GM19438 (cell line): ENCODE data around the gene LMCD1.

Source experiments
- ATAC-seq: cut with Tn5 transposase; IDR thresholded peaks from one replicate; pipeline ENCODE4 v1.9.1; 2021; ENCODE audit warnings: low read depth; ENCODE audit not compliant: unreplicated experiment

The LMCD1 gene, protein sequence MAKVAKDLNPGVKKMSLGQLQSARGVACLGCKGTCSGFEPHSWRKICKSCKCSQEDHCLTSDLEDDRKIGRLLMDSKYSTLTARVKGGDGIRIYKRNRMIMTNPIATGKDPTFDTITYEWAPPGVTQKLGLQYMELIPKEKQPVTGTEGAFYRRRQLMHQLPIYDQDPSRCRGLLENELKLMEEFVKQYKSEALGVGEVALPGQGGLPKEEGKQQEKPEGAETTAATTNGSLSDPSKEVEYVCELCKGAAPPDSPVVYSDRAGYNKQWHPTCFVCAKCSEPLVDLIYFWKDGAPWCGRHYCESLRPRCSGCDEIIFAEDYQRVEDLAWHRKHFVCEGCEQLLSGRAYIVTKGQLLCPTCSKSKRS

DNA sequence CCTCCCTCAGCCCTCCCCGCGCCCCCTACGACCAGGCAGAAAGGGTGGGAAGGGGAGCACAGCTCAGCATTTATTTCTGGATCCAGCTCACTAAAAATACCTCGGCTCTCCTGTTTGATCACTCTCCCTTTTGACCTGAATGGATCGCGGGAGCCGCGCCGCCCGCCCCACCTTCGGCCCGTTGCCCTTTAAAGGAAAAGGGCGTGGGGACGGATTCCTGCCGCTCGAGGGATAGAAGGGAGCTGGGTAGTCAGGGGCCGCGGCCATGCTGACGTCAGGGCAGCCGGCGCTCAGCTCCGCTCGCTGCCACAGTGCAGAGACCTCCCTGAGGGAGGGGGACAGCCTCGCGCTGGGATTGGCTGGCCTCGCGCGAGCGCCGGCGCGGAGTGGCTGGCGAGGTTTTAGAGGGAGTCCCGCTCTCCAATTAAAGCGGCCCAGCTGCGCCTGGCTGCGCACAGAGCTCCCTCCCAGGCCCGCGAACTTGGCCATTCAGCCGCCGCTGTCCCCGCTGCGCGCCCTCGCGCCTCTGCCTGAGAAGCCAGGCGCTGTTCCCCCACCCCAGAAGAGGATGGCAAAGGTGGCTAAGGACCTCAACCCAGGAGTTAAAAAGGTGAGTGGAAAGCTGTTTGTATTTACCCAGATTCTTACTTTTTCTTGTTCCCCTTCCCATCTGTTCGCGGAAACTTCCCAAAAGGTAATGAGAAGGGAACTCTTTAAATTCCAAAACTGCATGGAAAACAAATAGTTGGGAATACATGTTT, at the start of gene LMCD1:
Gene LMCD1, plus strand, starts transcription at position 453 of the 761 bp plus-strand sequence. Its CDS starts 116 bp downstream, at position 569.
- peak; percentile 93 for ATAC-seq

DNA sequence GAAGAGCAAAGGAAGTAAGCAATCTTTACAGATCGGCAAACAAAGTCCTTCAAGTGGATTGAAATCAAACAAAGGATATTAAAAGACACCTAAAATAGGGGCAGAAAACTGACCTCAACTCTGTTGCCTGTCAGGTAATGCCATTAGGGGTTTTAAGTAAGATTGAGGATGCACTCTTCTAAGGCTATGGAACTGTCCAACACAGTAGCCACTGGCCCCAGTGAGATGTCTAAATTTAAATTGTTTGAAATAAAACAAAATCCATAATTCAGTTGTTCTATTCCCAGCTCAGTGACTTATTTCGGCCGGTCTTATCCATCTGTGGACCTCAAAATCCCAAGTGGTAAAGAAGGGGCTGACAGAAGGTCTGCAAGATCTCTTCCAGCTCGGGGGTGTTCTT, 49.5 kb upstream of the LMCD1 start:
- ATAC-seq: no peak

DNA sequence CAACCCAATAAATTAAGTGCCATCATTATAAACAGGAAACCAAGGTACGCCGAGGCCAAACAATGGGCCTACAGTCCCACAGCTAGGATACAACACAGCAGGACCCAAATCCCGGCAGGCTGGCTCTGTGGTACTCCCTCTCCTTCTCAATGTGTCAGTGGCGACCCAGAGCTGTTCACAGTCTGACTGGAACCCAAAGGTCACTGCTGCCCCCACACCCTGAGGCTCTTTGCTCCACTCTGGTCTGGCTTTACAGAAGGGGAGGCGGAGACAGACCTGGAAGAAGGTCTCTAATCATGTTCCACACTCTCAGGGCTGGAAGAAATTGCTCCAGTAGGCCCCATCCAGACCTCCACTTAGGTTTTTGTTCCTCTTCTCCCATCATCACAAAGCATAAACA, 48.5 kb upstream of the LMCD1 start:
- no peak for ATAC-seq

DNA sequence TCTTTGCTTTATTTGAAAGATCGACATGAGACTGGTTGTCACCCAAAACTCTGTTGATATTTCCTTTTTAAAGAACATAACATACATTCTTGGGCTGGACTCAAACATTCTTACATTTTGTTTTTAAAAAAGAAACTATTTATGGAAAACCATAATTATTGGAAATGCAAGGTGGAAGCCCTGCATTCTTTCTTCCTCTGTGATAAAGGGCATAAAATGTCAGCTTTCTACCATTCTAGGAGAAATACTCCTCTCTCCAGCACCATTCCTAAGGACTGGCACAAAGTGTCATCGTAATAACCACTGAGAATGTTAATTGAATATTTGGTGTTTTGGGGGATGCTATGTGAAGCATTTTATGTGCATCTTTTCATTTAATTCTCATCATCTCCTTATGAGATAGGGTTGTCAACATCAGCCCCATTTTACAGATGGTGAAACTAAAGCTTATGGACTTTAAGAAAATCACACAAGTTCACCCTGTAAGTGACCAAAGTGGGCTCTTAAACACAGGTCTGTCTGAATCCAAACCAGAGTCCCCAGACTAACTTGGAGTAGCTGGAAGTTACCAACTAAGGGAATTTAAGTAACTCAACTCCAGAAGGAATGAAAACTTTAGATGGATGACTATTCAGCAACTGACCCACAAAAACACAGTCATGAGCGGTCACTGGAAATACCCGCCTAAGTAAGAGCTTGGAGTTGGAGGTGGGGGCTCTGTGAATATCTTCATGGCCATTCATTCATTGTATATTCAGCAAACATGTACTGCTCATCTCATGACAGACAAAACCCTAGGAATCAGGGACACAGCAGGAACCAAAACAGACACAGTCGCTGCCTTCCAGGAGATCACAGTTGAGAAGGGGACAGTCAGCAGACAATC, 45.9 kb upstream of the LMCD1 start:
- ATAC-seq: no peak

DNA sequence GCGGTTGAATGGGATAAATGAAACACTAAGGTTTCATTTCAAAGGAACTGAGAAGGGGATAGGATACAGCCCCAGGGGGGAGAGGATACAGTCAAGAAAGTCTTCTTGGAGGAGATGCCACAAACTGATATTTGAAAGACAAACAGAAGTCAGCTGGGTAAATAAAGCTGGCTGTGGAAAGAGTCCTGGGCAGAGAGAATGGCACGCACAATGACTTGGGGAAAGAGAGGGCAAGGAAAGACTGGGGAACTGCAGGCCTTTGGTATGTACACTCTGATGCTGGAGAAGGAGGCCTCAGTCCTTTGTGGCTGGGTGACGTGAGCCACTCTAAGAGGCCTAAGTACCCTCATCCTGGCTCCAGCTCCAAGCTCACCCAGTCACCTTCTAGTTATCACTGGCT, 45.2 kb upstream of the LMCD1 start:
- no peak for ATAC-seq

DNA sequence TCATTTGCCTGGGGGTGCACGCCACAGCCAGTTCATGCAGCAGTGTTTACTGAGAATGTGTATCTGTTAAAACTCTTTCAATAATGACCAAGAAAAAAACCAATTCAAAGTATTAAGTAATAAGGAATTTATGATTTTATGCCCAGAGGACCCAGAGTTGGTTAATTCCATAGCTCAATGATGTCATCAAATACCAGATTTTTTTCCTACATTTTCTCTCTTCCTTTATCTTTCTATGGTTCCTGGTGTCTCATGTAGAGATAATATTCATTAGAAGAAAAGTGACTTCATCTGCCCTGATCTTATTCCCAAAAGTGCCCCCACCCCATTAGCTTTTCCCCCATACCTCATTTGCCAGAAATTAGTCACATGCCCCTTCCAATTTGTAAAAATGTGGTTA, 44.6 kb upstream of the LMCD1 start:
- ATAC-seq: no peak

DNA sequence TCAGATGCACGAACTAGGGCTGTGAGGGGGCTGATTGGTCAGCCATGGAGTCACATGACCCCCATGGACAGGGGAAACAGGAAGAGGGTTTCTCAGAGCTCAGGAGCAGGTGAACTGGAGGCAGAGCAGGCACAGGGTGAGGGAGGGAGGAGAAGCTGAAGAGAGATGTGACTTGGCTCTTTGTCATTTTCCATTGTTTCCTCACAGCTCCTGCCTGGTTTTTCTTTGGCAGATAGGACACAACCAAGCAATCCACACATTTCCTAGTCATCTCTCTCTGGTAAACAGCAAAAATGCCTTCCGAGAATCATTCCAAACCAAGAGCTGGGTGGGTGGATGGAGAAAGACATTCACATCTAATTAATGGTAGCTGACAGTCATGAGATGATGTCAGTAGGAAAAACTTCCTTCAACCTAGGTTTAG, 43.4 kb upstream of the LMCD1 start:
- ATAC-seq: no peak

DNA sequence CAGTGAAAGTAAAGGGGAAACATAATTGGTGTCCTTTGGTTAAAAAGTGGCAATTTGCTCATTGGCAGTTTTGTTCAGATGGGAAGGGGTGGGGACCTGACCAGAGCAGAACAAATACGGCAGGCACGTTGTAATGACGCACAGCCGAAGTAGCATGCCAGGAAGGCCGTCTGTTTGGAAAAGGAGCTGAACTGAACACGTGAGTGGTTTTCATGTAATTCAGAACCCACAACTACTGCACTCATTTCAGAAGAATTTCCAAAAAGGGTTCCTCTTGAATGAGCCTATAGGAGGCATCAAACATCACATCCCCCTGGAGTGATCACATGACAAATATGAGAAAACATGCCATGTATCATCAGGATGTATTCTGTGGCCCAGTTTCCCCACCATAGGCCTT, 42.9 kb upstream of the LMCD1 start:
- no peak for ATAC-seq

DNA sequence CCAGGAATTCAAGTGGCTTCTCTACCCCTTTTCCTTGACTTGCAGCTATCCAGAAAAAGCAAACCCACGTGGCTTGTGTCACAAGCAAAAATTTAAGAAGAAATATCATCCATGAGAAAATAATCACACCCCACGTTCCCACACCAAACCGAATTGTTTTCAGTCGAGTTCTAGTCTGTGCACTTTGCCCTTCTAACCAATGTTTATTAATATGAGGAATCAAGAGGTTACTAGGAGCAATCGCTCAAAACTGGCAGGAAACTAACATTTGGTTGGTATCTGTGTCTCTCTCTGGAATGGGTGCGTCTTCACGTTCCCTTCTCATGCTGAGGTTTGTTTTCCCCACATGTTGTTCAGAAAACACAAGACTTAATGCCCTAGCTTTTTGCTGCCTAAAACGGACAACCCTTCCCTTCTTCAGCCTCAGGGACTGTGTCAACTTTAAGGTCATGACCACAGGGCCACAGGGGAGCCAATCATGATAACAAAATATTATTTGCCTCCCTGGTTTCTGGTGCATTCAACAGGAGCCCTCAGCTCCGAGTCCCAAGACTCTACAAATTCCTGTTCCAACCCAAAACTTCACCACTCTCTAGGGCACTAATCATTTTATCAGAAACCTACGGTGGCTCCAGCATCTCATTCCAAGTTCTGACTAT, 41.4 kb upstream of the LMCD1 start:
- ATAC-seq: no peak

DNA sequence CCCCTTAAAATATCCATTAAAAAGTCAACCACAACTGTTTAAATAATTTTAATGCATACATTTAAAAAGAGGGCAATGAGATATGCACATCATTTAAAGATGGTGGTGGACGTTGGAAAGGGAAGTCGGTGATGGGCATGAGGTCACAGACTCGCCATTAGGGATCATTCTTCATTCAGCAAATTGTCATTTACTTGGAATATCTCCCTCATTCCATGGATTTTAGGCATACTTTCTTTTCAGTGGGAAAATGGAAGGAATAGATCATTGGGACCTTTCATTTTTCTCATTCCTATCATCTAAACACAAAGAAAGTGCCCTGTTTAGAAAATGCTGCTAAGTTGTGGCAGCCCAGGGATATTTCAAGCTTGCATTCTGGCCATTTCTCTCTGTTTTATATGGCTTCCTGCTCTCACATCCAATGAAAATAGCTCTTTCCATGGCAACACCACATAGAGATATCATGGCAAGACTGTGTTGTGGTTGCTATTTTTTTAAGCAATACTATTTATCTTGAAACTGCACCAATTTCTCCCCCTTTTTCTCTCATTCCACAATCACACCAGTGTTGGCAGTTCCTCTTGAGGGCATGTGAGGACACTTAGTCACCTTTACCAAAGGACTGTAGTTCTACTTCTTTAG, 40.7 kb upstream of the LMCD1 start:
- ATAC-seq: no peak

DNA sequence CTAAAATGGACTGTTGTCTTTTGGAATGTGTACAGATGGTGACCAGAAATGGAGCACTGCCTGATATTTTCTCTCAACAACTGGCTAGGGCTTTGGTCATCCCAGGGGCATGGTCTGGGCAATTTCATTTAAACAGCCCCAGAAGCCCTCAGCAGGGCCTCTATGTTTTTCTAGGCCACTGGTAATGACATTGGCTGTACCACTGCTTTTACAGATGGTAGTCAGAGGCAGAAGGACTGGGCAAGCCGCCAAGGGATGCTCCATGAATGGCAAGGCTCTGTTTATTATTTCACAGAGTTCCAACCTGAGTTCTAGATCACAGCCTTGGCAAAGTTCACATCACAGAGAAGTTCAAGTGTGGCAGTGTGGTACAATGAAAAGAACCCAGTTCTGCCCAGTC, 37.0 kb upstream of the LMCD1 start:
- ATAC-seq: no peak

DNA sequence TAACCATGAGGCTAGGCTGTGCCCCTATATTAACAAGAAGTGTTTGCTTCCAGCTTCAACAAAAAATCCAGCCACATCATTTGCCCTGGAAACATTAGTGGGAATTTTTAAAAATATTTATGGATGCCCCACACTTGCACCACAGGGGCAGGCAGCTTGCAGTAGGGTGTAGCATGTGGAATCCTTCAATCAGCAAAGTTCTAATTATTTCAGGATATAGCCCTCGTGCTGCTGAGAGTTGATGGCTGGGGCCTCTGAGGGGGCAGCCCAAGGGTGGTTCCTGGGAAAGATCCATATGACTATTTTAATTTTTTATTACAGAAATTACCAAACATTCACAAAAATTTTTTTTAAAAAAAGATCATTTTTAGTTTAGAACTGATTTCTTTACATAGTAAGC, 35.1 kb upstream of the LMCD1 start:
- ATAC-seq: no peak

DNA sequence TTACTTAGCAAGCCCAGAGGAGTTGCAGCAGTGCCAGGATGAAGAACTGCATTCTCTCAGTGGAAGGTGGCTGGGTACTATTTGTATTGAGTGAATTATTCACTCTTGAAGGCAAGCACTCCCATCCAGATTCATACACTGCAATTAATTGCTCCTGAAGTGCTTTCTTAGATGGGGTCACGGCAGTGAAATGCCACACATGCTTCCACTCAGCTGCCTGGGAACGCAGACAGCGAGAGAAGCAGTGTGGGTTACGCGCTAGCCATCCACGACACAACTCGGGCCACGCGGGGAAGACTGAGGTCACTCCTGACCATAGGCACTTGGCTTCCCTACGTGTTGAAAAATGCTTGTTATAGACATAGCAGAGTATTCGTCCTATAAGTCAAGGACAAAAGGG, 30.8 kb upstream of the LMCD1 start:
- ATAC-seq: no peak

DNA sequence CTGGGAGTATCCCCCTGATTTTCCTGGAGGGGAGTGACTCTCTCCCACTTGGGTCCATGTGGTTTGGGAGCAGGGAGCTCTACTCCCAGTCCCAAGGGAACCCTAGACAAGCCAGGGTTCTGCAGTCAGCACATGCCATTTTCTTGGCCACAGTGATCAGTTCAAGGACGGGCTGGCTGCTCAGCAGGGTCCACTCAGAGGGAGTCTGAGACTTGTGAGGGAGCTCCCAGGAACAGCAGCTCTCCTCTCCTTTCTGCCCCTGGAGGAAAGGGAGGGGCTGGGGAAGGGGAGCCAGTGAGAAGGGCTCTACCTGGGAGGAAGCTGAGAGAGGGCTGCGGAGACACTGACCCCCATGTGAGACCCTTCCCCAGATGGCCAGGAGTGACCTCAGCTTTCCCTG, 29.1 kb upstream of the LMCD1 start:
- ATAC-seq: no peak

DNA sequence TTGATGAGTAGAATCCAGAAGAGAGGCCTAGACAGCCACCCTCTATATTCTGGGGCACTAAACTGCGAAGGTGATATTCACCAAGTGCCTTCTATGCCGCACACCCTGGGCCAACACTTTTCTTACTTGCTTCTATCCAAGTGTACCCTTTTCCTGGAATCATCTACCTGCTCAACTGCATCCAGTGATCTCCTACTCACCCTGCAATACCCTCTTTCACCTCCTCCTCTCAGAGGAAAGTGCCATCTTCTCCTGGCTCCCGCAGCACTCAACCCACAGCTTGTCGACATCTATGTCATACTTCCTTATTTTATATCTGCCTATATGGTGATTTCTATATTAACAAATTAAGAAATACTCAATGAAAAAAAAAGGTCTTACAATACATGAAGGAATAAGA, 28.6 kb upstream of the LMCD1 start:
- no peak for ATAC-seq

DNA sequence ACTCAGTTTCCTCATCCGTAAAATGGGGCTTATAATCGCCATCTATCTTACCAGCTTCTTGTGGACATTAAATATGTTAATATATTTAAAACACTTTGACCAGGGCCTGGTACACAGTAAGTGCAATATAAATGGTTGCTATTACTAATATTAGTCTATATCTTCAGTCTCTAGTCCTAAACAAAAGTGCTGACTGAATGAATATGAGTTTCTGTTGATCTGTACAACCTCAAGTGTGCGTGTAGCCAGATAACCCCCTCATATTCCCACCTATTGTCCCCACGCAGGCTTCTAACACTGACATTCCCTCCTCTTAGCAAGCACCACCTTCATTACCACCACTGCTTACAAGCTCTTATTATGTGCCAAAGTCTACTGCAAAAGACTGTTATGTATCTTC, 27.6 kb upstream of the LMCD1 start:
- no peak for ATAC-seq

DNA sequence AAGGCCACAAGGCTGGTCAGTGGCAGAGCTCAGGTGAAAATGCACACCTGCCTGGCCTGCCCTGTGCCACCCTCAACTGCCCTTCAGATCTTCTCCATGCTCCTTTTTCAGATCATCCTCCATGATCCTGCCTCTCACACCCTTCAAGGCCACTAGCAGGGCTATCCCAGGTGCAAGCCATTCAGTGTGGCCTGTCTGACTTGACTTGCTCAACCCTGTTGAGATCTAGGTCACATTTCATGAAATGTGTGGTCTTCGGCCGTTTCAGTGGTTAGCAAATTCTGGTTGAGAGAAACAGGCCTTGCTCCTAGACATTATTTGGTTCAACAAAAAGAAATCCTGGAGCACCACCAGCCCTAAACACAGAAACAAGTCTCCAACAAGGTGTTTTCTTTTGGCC, 26.6 kb upstream of the LMCD1 start:
- no peak for ATAC-seq

DNA sequence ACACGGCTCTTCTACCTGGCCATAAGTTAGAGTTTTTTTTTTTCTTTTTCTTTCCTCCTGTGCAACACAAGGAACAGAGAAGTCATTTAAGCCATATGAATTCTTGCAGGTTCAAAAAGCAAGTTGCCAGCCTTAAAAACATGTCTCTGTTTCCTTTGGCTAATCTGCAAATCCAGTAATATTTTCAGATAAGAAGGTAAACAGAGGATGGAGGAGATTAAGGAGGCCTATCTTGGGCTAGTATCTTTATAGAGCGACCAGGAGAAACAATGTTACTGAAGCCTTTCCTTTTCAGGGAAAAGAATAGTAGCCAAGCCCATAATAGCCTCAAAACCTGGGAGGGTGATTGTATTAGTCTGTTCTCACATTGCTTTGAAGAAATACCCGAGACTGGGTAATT, 20.9 kb upstream of the LMCD1 start:
- ATAC-seq: no peak

DNA sequence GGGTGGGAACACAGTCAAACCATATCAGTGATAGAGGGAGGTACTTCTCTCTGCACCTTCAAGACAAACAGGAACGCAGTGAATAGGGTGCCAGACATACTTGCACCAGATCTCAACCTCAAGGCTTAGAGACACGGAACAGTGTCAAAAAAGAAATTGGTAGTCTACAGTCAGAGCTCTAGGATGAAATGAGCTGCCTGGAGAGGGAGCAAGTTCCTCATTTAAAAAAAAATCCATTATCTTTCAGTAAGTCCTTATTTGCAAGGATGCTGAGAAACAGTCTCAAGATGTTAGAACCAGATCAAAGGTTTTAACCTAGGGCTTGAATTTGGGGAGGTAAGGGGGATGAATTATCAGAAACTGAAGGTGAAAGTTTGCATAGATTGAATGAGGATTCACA, 20.2 kb upstream of the LMCD1 start:
- no peak for ATAC-seq

DNA sequence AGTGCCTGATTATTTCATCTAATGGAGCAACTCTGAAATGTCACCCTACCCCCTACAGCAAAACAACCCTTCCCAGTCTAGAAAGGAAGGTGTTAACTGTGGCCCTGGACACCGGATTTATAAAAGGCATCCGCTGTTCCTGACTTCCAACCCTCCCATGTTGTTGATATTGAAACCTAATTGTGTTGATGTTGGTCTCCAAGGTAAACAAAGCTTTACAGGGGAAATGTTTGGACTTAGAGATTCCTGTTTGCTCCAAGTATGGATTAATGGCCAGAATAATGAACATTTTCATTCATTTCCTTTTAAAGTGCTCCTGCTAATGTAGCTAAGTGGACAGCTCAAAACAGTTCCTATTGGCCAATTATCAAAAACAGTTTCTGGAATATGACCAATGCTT, 19.4 kb upstream of the LMCD1 start:
- ATAC-seq: no peak
